ENCODE data around the gene CEP57.

The CEP57 gene

GRCh38 chr11:95768521-95768920 is 21.8 kb upstream of the CEP57 start:
- Histone ChIP-seq H3K4me3 (ENCODE audit: low read depth, low read length) (no peak overlapping the region), H3K4me1 (ENCODE audit: control insufficient read depth, insufficient read depth, low read length) (no peaks in the 10 kb centered on the region), H3K36me3 (ENCODE audit: control insufficient read depth in 2 of 2, insufficient read depth in 1 of 2, low read length in 2 of 2) (peaks cover 0 to 31% of the 10 kb centered on the region in 2 experiments; a peak in 2 of 3 replicates), H3K27ac (ENCODE audit: extremely low read depth, low read depth, low read length) (no peak overlapping the region), H3K9me3 (ENCODE audit: control insufficient read depth, insufficient read depth, low read depth, low read length) (no peaks in the 10 kb centered on the region)
- CTCF ChIA-PET, result interaction anchor here (0.7 to 2.0 kb wide), 4 partner anchors 30 to 617 kb away, joined by 3 to 6 read pairs (median 3); no protein-coding TSS in a partner anchor
- POLR2A ChIA-PET, result no interaction called here
- TF ChIP-seq KLF16 (tag by site-specific recombination; IDR thresholded peaks at IDR 0.05) (no peak), ZNF658 (tag by site-specific recombination; IDR thresholded peaks at IDR 0.05) (no peak), REPIN1 (tag by site-specific recombination; IDR thresholded peaks at IDR 0.05; ENCODE audit: low read depth) (no peak)

- no peak for TF ChIP-seq ZNF660 (tag by site-specific recombination; IDR thresholded peaks at IDR 0.05)
- TF ChIP-seq ZNF658 (tag by site-specific recombination; IDR thresholded peaks at IDR 0.05), result no peak
- no peak for TF ChIP-seq ZNF473 (tag by site-specific recombination; IDR thresholded peaks at IDR 0.05)
- no peak for TF ChIP-seq OSR2 (tag by site-specific recombination; IDR thresholded peaks at IDR 0.05)
- no peak for TF ChIP-seq ZNF2 (tag by site-specific recombination; IDR thresholded peaks at IDR 0.05)
- TF ChIP-seq ZNF48 (tag by site-specific recombination; IDR thresholded peaks at IDR 0.05), result no peak
- TF ChIP-seq CTCF (tag by site-specific recombination; IDR thresholded peaks at IDR 0.05), result no peak
- no peak for TF ChIP-seq ZNF692 (tag by site-specific recombination; IDR thresholded peaks at IDR 0.05)
- TF ChIP-seq ZNF548 (tag by site-specific recombination; IDR thresholded peaks at IDR 0.05), result no peak
- no peak for TF ChIP-seq ZNF768 (tag by site-specific recombination; IDR thresholded peaks at IDR 0.05)
- TF ChIP-seq ZNF394 (tag by site-specific recombination; IDR thresholded peaks at IDR 0.05; ENCODE audit: borderline replicate concordance), result no peak
- TF ChIP-seq ZNF621 (tag by site-specific recombination; IDR thresholded peaks at IDR 0.05), result no peak
- no peak for TF ChIP-seq ZBTB10 (tag by site-specific recombination; IDR thresholded peaks at IDR 0.05)
- no peak overlapping the region for H3K4me3 ChIP-seq (ENCODE audit: low read depth, low read length)
- peaks cover 15 to 94% of the 10 kb centered on the region in 2 experiments; a peak in 2 of 3 replicates for H3K36me3 ChIP-seq (ENCODE audit: control insufficient read depth in 2 of 2, insufficient read depth in 1 of 2, low read length in 2 of 2)
- no peaks in the 10 kb centered on the region for H3K4me1 ChIP-seq (ENCODE audit: control insufficient read depth, insufficient read depth, low read length)
- ChIA-PET POLR2A (no interaction called here), CTCF (interaction anchor here (0.9 kb wide), 1 partner anchor 52 kb away, joined by 3 read pairs; no protein-coding TSS in a partner anchor)
- H3K27ac ChIP-seq (ENCODE audit: extremely low read depth, low read depth, low read length), result no peak overlapping the region
- H3K9me3 ChIP-seq (ENCODE audit: control insufficient read depth, insufficient read depth, low read depth, low read length), result no peaks in the 10 kb centered on the region
These were observed 13.4 kb upstream of the CEP57 start for GRCh38 chr11:95776859-95777258.

- POLR2A ChIA-PET, result interaction anchor here (1.3 to 1.4 kb wide), 2 partner anchors 11 to 12 kb away, joined by 3 to 5 read pairs; partner anchors contain the start of gene FAM76B
- Histone ChIP-seq H3K4me1 (ENCODE audit: control insufficient read depth, insufficient read depth, low read length) (no peaks in the 10 kb centered on the region), H3K9me3 (ENCODE audit: control insufficient read depth, insufficient read depth, low read depth, low read length) (no peaks in the 10 kb centered on the region), H3K36me3 (ENCODE audit: control insufficient read depth in 2 of 2, insufficient read depth in 1 of 2, low read length in 2 of 2) (peaks cover 24 to 97% of the 10 kb centered on the region in 2 experiments), H3K27ac (ENCODE audit: extremely low read depth, low read depth, low read length) (no peak overlapping the region), H3K4me3 (ENCODE audit: low read depth, low read length) (no peak overlapping the region)
- TF ChIP-seq ZNF830 (tag by site-specific recombination; IDR thresholded peaks at IDR 0.05; ENCODE audit: low read depth) (no peak), ZNF354C (tag by site-specific recombination; IDR thresholded peaks at IDR 0.05; ENCODE audit: borderline replicate concordance, low read depth) (no peak), WT1 (tag by site-specific recombination; IDR thresholded peaks at IDR 0.05) (no peak), ZNF561 (tag by site-specific recombination; IDR thresholded peaks at IDR 0.05; ENCODE audit: borderline replicate concordance) (no peak)
- CTCF ChIA-PET, result interaction anchor here (0.6 to 0.8 kb wide), 3 partner anchors 12 to 617 kb away, joined by 3 read pairs; no protein-coding TSS in a partner anchor
These were observed 11.6 kb upstream of the CEP57 start for GRCh38 chr11:95778699-95779098.
